Epithelial cell of proximal tubule (primary cell): Measurements from ENCODE around the gene CDH22. TPM values are rescaled to one million over a fixed set of nuclear protein-coding genes. Genes with fewer than 3 reads are reported as not detected.
A peak's percentile ranks its signal among the peaks of the same experiment; 100 is the strongest.

ENCODE experiments used
- DNase-seq: peaks from one replicate; pipeline ENCODE4 v3.0.0-alpha.2; 2011; ENCODE audit warnings: low read depth
- H3K4me3 ChIP-seq: 2 replicates; pipeline ENCODE4 v1.5.1; 2011; ENCODE audit warnings: low read depth, mild to moderate bottlenecking, low read length
- total RNA-seq: library from RNA; depleted of rRNA; stranded (reverse); fragments of >200 nt; gene quantifications from 2 replicates; pipeline ENCODE4 v1.2.3, GENCODE V29; 2015
- TF ChIP-seq, protein P1 (sequence below): conservative IDR thresholded peaks from 2 replicates; pipeline ENCODE4 v1.5.1; 2012; ENCODE audit warnings: low read depth, mild to moderate bottlenecking, low read length

Gene CDH22
- total RNA-seq, 1 donor from 2014 or later: not detected

DNA sequence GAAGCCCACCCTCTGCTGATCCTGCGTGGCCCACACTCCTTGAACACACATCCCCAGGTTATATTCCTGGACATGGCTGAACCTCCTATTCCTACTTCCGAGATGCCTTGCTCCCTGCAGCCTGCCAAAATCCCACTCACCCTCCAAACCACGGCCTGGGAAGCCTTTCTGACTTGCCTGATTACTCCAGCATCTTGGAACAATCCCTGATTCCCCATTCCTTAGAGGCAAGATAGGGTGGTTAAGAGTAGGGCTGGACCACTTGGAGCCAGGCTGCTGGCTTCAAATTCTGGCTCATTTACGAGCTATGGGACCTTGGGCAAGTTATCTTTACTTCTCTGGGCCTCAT is 45.9 kb upstream of the CDH22 start:
- no peak for DNase-seq
- no peak overlapping the region for H3K4me3 ChIP-seq
- TF ChIP-seq, protein P1, sequence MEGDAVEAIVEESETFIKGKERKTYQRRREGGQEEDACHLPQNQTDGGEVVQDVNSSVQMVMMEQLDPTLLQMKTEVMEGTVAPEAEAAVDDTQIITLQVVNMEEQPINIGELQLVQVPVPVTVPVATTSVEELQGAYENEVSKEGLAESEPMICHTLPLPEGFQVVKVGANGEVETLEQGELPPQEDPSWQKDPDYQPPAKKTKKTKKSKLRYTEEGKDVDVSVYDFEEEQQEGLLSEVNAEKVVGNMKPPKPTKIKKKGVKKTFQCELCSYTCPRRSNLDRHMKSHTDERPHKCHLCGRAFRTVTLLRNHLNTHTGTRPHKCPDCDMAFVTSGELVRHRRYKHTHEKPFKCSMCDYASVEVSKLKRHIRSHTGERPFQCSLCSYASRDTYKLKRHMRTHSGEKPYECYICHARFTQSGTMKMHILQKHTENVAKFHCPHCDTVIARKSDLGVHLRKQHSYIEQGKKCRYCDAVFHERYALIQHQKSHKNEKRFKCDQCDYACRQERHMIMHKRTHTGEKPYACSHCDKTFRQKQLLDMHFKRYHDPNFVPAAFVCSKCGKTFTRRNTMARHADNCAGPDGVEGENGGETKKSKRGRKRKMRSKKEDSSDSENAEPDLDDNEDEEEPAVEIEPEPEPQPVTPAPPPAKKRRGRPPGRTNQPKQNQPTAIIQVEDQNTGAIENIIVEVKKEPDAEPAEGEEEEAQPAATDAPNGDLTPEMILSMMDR: no peak

DNA sequence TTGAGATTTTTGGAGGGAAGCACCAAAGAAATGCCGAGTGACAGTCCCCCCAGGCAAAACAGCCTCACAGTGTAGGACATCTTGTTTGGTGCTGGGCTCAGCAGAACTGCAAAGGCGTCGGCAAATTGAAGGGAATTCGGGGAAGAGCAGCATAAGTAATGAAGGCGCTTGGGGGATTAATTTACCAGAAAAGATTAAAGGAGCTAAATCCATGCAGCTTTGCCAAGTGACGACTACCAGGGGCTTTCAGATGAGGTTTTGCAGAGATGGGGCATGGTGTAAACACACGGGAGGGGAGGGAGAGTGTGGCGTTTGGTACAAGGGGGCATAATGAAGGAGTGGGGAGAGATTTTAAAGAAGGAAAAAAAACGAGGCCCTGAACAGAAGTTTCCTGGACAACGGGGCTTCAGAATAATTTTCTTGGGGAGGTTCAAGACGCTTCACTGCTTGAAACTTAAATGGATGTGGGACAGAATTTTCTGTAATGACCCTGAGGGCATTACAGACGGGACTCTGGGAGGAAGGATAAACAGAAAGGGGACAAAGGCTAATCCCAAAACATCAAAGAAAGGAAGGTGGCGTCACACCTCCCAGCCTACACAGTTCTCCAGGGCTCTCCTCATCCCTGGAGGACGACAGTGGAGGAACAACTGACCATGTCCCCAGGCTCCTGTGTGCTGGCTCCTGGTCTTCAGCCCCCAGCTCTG is 45.4 kb upstream of the CDH22 start:
- TF ChIP-seq, protein P1: no peak
- no peak for DNase-seq
- H3K4me3 ChIP-seq: no peak overlapping the region

DNA sequence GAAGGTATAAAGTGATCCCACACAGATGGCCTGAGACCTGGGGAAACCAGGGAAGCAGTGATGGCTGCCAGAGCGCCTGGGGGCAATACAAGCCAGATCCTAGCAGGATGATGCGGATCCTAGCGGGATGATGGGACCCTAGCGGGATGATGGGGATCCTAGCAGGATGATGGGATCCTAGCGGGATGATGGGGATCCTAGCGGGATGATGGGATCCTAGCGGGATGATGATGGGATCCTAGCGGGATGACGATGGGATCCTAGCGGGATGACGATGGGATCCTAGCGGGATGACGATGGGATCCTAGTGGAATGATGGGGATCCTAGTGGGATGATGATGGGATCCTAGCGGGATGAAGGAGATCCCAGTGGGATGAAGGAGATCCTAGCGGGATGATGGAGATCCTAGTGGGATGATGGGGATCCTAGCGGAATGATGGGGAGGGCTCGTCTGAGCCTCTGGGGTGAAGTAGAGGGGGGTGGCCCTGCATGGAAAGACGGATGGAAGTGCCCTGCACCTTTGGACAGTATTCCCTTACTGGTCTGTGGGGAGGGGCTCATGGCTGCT is 44.2 kb upstream of the CDH22 start:
- no peak overlapping the region for H3K4me3 ChIP-seq
- TF ChIP-seq, protein P1: no peak
- no peak for DNase-seq

DNA sequence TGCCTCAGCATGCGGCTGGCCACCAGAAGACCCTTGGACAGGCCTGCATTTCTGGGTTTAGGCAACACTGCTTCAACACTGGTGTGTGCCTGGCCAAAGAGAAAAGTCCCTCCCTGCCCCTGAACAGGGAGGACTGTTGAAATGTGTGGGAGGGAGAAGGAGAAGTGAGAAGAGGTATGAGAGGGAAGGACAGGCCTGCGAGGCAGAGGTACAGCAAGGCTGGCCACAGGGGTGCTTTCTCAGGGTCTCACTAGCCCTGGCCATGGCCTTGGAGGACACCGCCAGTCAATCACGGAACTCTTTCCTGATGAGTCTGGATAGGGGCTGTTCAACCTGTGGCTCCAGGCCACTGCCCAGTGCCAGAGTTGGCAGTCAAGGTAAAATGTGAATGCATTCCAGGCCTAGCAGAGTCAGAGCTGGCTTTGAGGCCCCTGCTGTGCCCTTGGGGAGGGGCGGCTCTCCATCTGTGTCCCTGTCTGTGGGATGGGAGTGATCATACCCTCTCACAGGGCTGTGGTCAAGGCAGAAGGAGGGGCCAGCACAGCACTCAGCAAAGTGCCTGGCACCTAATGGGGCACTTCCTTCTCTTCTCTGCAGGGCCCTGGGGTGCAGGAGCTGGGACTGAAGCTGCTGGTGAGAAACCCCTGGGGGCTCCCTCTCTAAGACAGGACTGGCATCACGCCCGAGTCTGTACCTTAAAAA is 43.2 kb upstream of the CDH22 start:
- TF ChIP-seq, protein P1: no peak
- no peak overlapping the region for H3K4me3 ChIP-seq
- no peak for DNase-seq

DNA sequence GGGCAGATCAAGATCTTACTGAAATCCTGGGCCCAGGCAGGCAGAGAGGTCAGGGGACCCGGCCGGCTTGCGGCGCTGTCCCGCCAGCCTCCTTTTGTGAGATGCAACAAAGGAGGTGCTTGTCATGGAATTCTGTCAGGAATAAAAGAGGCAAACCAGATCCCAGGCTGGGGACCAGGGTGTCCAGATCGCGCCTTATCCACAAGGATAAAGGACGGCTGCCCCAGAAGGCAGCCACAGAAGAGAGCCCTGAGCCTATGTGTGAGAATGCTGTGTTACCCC is 42.6 kb upstream of the CDH22 start:
- DNase-seq: no peak
- TF ChIP-seq, protein P1: no peak
- H3K4me3 ChIP-seq: no peak overlapping the region

DNA sequence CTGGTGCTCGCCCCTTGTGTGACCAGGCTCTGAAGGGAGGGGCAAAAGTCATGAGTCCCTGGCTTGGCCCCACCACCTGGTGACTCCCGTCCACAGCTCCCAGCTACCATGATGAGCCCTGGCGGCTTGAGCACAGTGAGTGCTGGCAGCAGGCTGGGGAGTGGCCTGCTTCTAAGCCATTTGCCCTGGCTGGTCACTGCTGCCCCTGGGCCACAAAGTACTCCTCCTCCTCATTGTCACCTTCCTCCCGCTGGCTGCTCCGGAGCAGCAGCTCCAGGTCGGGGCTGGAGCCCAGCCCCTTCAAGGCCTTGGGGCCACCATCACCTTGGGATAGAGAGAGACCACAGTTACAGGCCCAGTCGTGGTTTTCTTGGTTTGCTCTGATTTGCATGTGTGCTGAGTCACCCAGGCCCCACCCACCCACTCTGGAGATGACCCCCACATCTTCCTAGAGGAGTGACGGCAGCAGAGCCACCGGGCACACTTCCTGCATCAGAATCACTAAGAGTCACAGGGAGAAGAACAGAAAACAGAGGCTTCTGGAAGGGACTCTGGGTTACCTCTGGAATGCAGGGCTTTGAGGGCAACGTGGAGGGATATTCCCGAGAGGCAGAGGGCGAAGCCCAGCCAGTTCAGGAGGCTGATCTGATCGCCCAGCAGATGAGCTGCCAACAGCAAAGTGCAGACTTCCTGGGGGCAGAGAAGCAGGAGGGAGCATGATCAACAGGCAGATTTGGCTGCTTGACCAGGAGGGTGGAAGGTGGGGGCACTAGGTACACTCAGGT is 42.1 kb upstream of the CDH22 start:
- no peak overlapping the region for H3K4me3 ChIP-seq
- peak; percentile 18 for DNase-seq
- TF ChIP-seq, protein P1: no peak
